ENCODE data around the gene COLGALT1.
A peak's percentile ranks its signal among the peaks of the same experiment; 100 is the strongest.
"Not testable (repeated sequence)": the region's sequence is repeated elsewhere in the genome, so short reads cannot be mapped to it uniquely, and the experiment has no call there.

COLGALT1 gene

DNA sequence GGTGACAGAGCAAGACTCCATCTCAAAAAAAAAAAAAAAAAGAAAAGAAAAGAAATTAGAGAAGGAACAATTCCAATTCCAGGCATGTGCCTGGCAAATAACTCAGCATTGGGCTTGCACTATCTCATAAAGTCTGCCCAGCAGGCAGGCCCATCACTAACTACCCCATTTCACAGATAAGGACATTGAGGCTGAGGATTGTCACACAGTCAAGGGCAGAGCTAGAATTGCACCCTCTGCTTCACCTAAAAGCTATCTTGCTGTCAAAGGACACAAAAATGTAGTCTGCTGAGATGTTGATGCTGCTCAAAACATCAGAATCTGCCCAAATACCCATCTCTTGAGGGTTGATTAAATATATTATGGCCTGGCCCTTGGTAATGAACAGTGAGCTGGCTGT, 20.7 kb upstream of the COLGALT1 start:
- no peak for DNase-seq

DNA sequence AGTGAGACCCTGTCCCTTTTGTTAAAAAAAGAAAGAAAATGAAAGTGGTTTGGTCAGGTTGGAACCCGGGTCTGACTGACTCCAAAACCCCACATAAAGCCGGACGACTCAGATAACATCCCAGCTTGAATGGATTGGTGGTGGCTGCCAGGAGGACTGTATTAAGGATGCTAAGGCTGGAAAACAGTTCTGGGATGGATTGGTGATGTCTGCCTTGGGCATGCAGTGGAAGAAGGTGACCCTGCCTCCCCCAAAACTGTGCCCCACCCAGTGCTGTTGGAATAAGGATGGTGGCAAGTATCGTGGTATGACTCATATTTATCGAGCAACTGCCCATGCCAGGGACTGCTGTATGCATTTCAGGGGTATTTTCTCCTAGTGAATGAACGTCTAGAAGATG, 18.5 kb upstream of the COLGALT1 start:
- no peak for DNase-seq

- no peak for DNase-seq
Measured at GRCh38 chr19:17538684-17539237, 16.7 kb upstream of the COLGALT1 start.

GRCh38 chr19:17539238-17540117, 16.0 kb upstream of the COLGALT1 start:
- peak; percentile 82 to 93 (median 92) for DNase-seq

- no peak for DNase-seq
Measured at GRCh38 chr19:17540174-17540573, 15.3 kb upstream of the COLGALT1 start.

DNA sequence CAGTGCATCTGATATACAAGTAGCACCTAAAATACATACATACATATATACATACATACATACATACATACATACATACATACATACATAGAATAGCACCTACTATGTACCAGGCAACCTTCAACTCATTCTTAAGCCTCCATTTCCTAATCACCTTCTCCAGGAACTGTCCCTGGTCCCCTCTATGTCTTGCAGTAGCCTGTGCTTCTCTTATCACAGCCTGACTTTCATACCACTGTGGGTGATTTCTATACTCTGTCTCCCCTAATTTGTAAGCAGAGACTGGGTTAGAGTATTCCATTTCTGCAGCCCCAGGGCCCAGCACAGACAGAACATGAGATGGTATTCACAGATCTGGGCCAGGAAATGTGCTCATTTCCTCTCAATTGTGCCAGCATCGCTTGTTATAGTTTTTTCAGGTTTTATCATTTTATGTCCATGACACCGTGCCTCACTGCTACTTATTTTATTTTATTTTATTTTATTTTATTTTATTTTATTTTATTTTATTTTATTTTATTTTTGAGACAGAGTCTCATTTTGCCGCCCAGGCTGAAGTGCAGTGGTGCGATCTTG, 14.2 kb upstream of the COLGALT1 start:
- no peak for DNase-seq

DNA sequence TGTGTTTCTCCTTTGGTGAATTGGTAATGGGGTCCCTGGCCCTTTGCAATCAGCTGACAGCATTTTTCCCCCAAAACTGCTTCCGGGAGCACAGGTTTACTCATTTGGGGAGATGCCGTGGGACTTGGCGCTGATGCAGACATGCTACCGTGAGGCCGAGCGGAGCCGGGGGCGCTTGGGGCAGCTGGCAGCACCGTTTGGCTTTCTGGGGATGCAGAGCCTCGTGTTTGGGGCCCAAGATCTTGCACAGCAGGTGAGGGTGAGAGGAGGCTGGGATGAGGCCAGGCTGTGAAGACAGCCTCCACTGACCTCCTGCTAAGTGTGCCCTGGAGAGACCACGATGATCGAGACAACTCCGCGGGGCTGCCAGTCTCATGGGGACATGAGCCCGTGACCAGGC, 13.4 kb upstream of the COLGALT1 start:
- DNase-seq, result no peak

DNA sequence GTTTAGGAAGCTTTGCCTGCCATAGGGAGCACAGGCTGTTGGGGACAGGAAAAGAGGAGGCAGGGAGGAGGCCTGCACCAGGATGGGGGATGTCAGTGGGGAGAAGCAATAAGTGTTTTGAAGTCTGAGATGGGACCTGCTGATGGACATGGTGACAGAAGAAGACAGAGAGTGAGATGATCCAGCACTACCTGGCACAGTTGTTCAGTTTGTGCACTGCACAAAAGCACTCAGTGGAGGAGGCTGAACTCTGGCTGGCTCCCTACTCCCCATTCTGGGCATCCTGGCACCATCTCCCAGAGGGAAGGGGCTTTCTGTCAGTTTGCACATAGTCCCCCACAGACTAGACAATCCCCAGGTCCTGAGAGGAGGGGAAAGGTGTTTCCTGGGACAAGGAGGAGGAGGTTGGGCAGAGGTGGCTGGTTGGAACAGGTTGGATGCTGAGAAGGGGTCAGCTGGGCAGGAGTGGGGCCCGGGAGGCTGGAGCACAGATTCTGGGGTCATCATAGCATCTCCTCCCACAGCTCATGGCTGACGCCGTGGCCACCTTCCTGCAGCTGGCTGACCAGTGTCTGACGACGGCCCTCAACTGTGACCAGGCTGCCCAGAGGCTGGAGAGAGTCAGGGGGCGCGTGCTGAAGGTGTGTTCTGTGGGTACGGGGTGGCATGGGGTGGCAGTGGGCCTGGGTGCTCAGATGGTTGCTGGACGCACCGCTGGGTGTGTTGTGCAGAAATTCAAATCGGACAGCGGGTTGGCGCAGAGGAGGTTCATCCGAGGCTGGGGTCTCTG, 12.5 kb upstream of the COLGALT1 start:
- no peak for DNase-seq

DNA sequence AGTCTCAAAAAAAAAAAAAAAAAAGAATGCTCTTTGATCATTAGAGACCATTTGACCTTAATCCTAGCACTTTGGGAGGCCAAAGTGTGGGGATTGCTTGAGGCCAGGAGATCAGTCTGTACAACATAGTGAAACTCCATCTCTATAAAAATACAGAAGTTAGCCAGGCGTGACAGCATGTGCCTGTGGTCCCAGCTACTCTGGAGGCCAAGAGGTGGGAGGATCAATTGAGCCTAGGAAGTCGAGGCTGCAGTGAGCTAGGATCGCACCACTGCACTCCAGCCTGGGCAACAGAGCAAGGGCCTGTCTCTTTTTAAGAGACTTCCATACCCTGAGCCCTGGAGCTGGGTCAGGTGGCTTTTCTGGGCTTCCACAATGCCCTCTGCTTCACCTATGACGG, 11.5 kb upstream of the COLGALT1 start:
- no peak for DNase-seq

DNA sequence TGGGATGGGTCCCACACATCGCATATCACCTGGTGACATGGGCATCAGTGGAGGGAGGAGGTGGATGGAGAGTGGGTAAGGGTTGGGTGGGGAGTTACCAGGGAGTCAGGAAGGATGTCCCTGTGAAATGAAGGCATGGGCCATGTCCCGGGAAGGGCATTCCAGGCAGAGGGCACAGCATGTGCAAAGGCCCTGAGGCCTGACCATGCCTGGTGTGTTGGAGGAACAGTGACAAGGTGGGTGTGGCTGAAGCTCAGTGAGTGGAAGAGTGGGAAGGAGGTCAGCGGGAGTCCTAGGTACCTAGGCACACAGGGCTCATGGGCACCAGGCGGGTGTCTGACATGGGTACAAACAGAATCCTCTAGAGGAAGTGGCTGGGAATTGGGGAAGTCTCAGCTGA, 11.0 kb upstream of the COLGALT1 start:
- DNase-seq, result no peak

- DNase-seq, result no peak
Measured at GRCh38 chr19:17548145-17548544, 7.3 kb upstream of the COLGALT1 start.

GRCh38 chr19:17549085-17549740, 6.2 kb upstream of the COLGALT1 start:
- no peak for DNase-seq

- DNase-seq, result no peak
Measured at GRCh38 chr19:17550076-17550667, 5.3 kb upstream of the COLGALT1 start.

GRCh38 chr19:17552735-17553134, 2.7 kb upstream of the COLGALT1 start:
- DNase-seq, result not testable (repeated sequence)

DNA sequence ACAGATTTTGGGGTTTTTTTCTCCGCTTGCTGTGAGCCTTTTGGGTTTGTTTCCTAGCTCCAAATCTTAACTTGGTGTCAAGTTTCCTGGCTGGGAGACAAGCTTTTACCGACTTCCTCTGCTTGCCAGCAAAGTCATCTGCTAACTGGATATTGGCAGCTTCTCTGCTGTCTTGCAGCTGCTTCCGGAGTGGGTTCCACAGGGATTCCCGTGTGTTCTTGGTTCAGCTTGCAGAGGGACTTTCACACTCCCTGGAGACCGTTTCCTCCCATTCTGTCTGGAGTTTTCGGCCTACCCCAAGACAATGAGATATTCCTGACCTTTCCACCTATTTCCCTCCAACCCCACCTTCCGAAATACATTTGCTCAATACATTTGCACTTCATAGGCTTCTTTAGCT, 2.2 kb upstream of the COLGALT1 start:
- no peak for DNase-seq

DNA sequence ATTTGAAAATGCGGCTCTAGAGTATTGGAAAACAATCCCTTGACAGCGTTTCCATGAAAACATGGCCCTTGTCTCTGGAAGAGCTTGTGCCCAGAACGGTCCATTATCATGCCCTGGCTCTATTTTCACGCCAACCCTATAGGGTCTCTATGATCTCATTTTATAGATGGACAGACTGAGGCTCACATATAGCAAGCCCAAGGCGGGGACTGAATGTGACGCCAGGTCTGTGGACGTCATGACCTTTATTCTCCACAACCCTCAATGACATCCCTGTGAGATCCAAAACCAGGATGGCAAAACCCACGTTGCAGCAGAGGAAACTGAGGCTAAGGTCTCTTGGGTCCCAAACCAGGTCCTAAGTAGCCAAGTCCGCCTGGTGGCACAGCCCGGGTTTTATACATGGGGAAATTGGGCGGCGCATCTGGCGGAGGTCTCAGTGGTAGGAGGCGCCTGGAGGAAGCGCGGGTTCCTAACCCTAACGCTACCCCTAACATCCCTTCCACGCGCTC, 425 bp upstream of the COLGALT1 start:
- DNase-seq, result no peak

- DNase-seq, result peak in 2 of 4 experiments; percentile 14 to 41
Measured at GRCh38 chr19:17555929-17556813, 722 bp downstream of the COLGALT1 start.

- DNase-seq, result no peak
Measured at GRCh38 chr19:17556995-17557394, 1.5 kb downstream of the COLGALT1 start.

GRCh38 chr19:17557466-17557865, 2.0 kb downstream of the COLGALT1 start:
- no peak for DNase-seq

DNA sequence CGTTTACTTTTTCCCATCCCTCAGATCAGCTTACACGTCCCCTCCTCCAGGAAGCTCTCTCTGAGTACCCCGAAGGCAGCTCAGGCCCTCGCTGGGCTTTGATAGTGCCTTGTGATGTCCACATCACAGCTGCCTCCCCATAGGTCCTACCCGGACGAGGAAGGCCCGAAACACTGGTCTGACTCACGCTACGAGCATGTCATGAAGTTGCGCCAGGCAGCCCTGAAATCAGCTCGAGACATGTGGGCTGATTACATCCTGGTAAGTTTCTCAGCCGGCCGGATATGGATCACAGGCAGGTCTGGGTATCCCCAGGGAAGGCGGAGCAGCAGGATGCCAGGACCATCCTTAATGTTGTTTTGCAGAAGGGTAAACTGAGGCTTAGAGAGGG, 4.8 kb downstream of the COLGALT1 start:
- DNase-seq, result peak in 1 of 4 experiments; percentile 3

GRCh38 chr19:17562097-17562496, 6.6 kb downstream of the COLGALT1 start:
- DNase-seq, result no peak
